ENCODE data around the gene MUC22. TPM values are rescaled to one million over a fixed set of nuclear protein-coding genes. Genes with fewer than 3 reads are reported as not detected.
"Not testable (repeated sequence)": the region's sequence is repeated elsewhere in the genome, so short reads cannot be mapped to it uniquely, and the experiment has no call there.

The MUC22 gene
- polyA plus RNA-seq, 1 donor (not counting 4 experiments of a cell fraction or from before 2014, with no cell fraction given): not detected

DNA sequence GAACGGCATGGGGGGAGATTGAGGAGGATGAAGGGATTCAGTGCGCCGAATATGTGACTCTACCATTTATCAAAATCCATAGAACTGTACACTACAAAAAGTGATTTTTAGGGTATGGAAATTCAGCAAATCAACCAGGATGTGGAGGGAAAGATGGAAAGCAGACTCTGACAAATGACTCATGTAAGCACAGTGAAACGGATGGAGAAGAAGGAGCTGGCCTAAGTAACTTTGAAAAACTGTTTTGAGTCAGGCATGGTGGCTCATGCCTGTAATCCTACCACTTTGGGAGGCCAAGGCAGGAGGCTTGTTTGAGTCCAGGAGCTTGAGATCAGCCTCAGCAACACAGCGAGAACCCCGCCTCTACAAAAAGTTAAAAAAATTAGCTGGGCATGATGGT lies 39.2 kb downstream of the MUC22 start:
- Histone ChIP-seq H3K36me3 (ENCODE audit: control insufficient read depth in 2 of 2, extremely low read depth in 1 of 2, insufficient read depth in 2 of 2, low read length in 2 of 2) (no peaks in the 10 kb centered on the region), H2AFZ (ENCODE audit: control insufficient read depth, low read length) (no peak overlapping the region), H3K79me2 (ENCODE audit: control insufficient read depth, insufficient read depth, low read length) (no peaks in the 10 kb centered on the region), H3K4me1 (ENCODE audit: control insufficient read depth, extremely low read depth, insufficient read depth, low read length) (no peaks in the 10 kb centered on the region), H4K20me1 (ENCODE audit: control insufficient read depth, extremely low read depth, insufficient read depth, low read length) (no peaks in the 10 kb centered on the region), H3K4me3 (ENCODE audit: control insufficient read depth in 2 of 3, extremely low read depth in 1 of 3, insufficient read depth in 2 of 3, low read depth in 1 of 3, low read length in 3 of 3) (no peak overlapping the region), H3K9me3 (ENCODE audit: control insufficient read depth, low read depth, low read length) (no peaks in the 10 kb centered on the region), H3K9me1 (ENCODE audit: control insufficient read depth, extremely low read depth, insufficient read depth, low read length) (no peaks in the 10 kb centered on the region), H3K27ac (ENCODE audit: control insufficient read depth, insufficient read depth, low read length) (no peak overlapping the region), H3K4me2 (ENCODE audit: control insufficient read depth, extremely low read depth, insufficient read depth, low read depth, low read length) (no peak overlapping the region), H3K27me3 (ENCODE audit: control insufficient read depth, extremely low read depth, insufficient read depth, low read length) (peaks cover 8% of the 10 kb centered on the region), H3K9ac (ENCODE audit: control insufficient read depth, extremely low read depth, insufficient read depth, low read length) (no peak overlapping the region)
- dilution Hi-C loops (cut with MboI; ENCODE audit: extremely low pct_ligation_motif_present, low sequenced_read_pairs): no loop called here
- FAIRE-seq (no peak), DNase-seq (ENCODE audit: low read depth, low spot score) (no peak)
- TF ChIP-seq, protein P1, sequence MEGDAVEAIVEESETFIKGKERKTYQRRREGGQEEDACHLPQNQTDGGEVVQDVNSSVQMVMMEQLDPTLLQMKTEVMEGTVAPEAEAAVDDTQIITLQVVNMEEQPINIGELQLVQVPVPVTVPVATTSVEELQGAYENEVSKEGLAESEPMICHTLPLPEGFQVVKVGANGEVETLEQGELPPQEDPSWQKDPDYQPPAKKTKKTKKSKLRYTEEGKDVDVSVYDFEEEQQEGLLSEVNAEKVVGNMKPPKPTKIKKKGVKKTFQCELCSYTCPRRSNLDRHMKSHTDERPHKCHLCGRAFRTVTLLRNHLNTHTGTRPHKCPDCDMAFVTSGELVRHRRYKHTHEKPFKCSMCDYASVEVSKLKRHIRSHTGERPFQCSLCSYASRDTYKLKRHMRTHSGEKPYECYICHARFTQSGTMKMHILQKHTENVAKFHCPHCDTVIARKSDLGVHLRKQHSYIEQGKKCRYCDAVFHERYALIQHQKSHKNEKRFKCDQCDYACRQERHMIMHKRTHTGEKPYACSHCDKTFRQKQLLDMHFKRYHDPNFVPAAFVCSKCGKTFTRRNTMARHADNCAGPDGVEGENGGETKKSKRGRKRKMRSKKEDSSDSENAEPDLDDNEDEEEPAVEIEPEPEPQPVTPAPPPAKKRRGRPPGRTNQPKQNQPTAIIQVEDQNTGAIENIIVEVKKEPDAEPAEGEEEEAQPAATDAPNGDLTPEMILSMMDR (optimal IDR thresholded peaks at IDR 0.05 in 1 of 3, IDR thresholded peaks at IDR 0.05 in 1 of 3, conservative IDR thresholded peaks at IDR 0.05 in 1 of 3; ENCODE audit: extremely low read depth in 1 of 3, insufficient read depth in 2 of 3, low read length in 3 of 3): no peak
- TF ChIP-seq EZH2 (IDR thresholded peaks at IDR 0.05; ENCODE audit: low read length): no peak

DNA sequence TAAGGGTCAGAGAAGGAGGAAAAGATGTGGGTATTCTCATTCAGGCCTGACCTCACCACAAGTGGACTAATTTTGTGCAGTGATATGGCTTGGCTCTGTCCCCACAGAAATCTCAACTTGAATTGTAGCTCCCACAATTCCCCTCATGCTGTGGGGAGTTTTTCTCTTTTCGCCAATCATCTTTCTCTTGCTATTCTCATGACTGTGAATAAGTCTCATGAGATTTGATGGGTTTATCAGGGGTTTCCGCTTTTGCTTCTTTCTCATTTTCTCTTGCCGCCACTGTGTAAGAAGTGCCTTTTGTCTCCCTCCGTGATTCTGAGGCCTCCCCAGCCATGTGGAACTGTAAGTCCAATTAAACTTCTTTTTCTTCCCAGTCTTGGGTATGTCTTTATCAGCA lies 42.9 kb downstream of the MUC22 start:
- not testable (repeated sequence) for H3K4me2 ChIP-seq (ENCODE audit: control insufficient read depth, extremely low read depth, insufficient read depth, low read depth, low read length); FAIRE-seq; H3K4me3 ChIP-seq (ENCODE audit: control insufficient read depth in 2 of 3, extremely low read depth in 1 of 3, insufficient read depth in 2 of 3, low read depth in 1 of 3, low read length in 3 of 3); H3K27ac ChIP-seq (ENCODE audit: control insufficient read depth, insufficient read depth, low read length); DNase-seq (ENCODE audit: low read depth, low spot score); H3K36me3 ChIP-seq (ENCODE audit: control insufficient read depth in 2 of 2, extremely low read depth in 1 of 2, insufficient read depth in 2 of 2, low read length in 2 of 2); H2AFZ ChIP-seq (ENCODE audit: control insufficient read depth, low read length); H3K9ac ChIP-seq (ENCODE audit: control insufficient read depth, extremely low read depth, insufficient read depth, low read length); H3K9me1 ChIP-seq (ENCODE audit: control insufficient read depth, extremely low read depth, insufficient read depth, low read length); H4K20me1 ChIP-seq (ENCODE audit: control insufficient read depth, extremely low read depth, insufficient read depth, low read length); H3K9me3 ChIP-seq (ENCODE audit: control insufficient read depth, low read depth, low read length); H3K27me3 ChIP-seq (ENCODE audit: control insufficient read depth, extremely low read depth, insufficient read depth, low read length); H3K79me2 ChIP-seq (ENCODE audit: control insufficient read depth, insufficient read depth, low read length)
- peaks cover 24% of the 10 kb centered on the region for H3K4me1 ChIP-seq (ENCODE audit: control insufficient read depth, extremely low read depth, insufficient read depth, low read length)
- dilution Hi-C loops (cut with MboI; ENCODE audit: extremely low pct_ligation_motif_present, low sequenced_read_pairs): loop anchor here (25.0 kb wide), 1 partner anchor 116 kb away; the partner anchor contains the start of genes MUCL3 and SFTA2

DNA sequence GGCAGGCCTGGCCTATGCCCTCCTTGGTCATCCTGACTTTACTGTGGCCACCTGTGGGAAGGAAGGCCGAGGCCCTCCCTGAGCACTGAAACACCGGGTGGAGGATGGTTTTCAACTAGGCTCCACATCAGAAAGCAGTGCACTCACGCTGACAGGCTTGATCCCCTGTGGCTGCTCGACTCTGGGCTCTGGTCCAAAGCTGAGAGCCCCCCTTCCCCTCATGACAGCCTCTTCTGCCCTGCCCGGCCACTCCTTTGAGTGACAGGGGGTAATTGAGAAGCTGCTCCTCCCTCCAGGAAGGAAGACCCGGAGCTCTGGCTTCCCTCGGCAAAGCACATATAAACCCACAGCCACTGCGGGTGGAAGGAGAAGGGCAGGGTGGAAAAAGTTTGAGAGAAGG lies 43.6 kb downstream of the MUC22 start:
- Histone ChIP-seq H3K36me3 (ENCODE audit: control insufficient read depth in 2 of 2, extremely low read depth in 1 of 2, insufficient read depth in 2 of 2, low read length in 2 of 2) (no peaks in the 10 kb centered on the region), H3K4me3 (ENCODE audit: control insufficient read depth in 2 of 3, extremely low read depth in 1 of 3, insufficient read depth in 2 of 3, low read depth in 1 of 3, low read length in 3 of 3) (no peak overlapping the region), H3K9me3 (ENCODE audit: control insufficient read depth, low read depth, low read length) (no peaks in the 10 kb centered on the region), H2AFZ (ENCODE audit: control insufficient read depth, low read length) (no peak overlapping the region), H3K27ac (ENCODE audit: control insufficient read depth, insufficient read depth, low read length) (no peak overlapping the region), H3K9me1 (ENCODE audit: control insufficient read depth, extremely low read depth, insufficient read depth, low read length) (no peaks in the 10 kb centered on the region), H3K4me1 (ENCODE audit: control insufficient read depth, extremely low read depth, insufficient read depth, low read length) (peaks cover 27% of the 10 kb centered on the region), H4K20me1 (ENCODE audit: control insufficient read depth, extremely low read depth, insufficient read depth, low read length) (no peaks in the 10 kb centered on the region), H3K4me2 (ENCODE audit: control insufficient read depth, extremely low read depth, insufficient read depth, low read depth, low read length) (no peak overlapping the region), H3K9ac (ENCODE audit: control insufficient read depth, extremely low read depth, insufficient read depth, low read length) (no peak overlapping the region), H3K79me2 (ENCODE audit: control insufficient read depth, insufficient read depth, low read length) (no peaks in the 10 kb centered on the region), H3K27me3 (ENCODE audit: control insufficient read depth, extremely low read depth, insufficient read depth, low read length) (no peaks in the 10 kb centered on the region)
- no peak for TF ChIP-seq EZH2 (IDR thresholded peaks at IDR 0.05; ENCODE audit: low read length)
- TF ChIP-seq, protein P1 (optimal IDR thresholded peaks at IDR 0.05 in 1 of 3, IDR thresholded peaks at IDR 0.05 in 1 of 3, conservative IDR thresholded peaks at IDR 0.05 in 1 of 3; ENCODE audit: extremely low read depth in 1 of 3, insufficient read depth in 2 of 3, low read length in 3 of 3): no peak
- DNase-seq (ENCODE audit: low read depth, low spot score) (no peak), FAIRE-seq (no peak)
- dilution Hi-C loops (cut with MboI; ENCODE audit: extremely low pct_ligation_motif_present, low sequenced_read_pairs): loop anchor here (25.0 kb wide), 1 partner anchor 117 kb away; the partner anchor contains the start of genes MUCL3 and SFTA2

All from keratinocyte (primary cell).